GM23338 (cell line): Measurements from ENCODE around the gene SDC1.

Experiments
- CREB1 ChIP-seq: fragments of 250-450 bp; sonication (Bioruptor Pico); IDR thresholded peaks from 2 replicates; pipeline ENCODE4 v1.5.0; 2020; ENCODE audit warnings: low read depth, mild to moderate bottlenecking, moderate library complexity
- EZH2 ChIP-seq: fragments of 200-600 bp; sonication (generic); IDR thresholded peaks from one replicate; pipeline ENCODE4 v1.8.0; 2017; ENCODE audit warnings: antibody characterized with exemption, mild to moderate bottlenecking, low read depth; ENCODE audit not compliant: unreplicated experiment
- EZH2phosphoT487 ChIP-seq: fragments of 200-600 bp; sonication (generic); IDR thresholded peaks from one replicate; pipeline ENCODE4 v1.8.1; 2018; ENCODE audit warnings: antibody characterized with exemption; ENCODE audit not compliant: unreplicated experiment
- JUNB ChIP-seq: IDR thresholded peaks from one replicate; pipeline ENCODE4 v1.6.1; 2016; ENCODE audit warnings: antibody characterized with exemption; ENCODE audit not compliant: unreplicated experiment
- POLR2AphosphoS5 ChIP-seq: IDR thresholded peaks from 2 replicates; pipeline ENCODE4 v1.6.1; 2016; ENCODE audit warnings: antibody characterized with exemption, low read depth
- ZNF331 ChIP-seq: fragments of 250-450 bp; sonication (Bioruptor Pico); IDR thresholded peaks from 2 replicates; pipeline ENCODE4 v1.5.0; 2020; ENCODE audit warnings: low read depth, mild to moderate bottlenecking, moderate library complexity
- TF ChIP-seq, protein P1 (sequence below), 2 experiments: fragments of 200-600 bp in 1 of 2; sonication (generic) in 1 of 2; conservative IDR thresholded peaks; 2 replicates each; pipeline versions ENCODE4 v1.5.1 to v1.6.1; 2016 to 2017; ENCODE audit warnings: antibody characterized with exemption in 2 of 2, low read depth in 2 of 2, mild to moderate bottlenecking in 2 of 2, moderate library complexity in 1 of 2
- TF ChIP-seq, protein P2 (sequence below): IDR thresholded peaks from one replicate; pipeline ENCODE4 v1.6.1; 2018; ENCODE audit warnings: antibody characterized with exemption; ENCODE audit not compliant: unreplicated experiment
- TF ChIP-seq, protein P3 (sequence below): IDR thresholded peaks from 2 replicates; pipeline ENCODE4 v1.6.1; 2016; ENCODE audit warnings: antibody characterized with exemption

DNA sequence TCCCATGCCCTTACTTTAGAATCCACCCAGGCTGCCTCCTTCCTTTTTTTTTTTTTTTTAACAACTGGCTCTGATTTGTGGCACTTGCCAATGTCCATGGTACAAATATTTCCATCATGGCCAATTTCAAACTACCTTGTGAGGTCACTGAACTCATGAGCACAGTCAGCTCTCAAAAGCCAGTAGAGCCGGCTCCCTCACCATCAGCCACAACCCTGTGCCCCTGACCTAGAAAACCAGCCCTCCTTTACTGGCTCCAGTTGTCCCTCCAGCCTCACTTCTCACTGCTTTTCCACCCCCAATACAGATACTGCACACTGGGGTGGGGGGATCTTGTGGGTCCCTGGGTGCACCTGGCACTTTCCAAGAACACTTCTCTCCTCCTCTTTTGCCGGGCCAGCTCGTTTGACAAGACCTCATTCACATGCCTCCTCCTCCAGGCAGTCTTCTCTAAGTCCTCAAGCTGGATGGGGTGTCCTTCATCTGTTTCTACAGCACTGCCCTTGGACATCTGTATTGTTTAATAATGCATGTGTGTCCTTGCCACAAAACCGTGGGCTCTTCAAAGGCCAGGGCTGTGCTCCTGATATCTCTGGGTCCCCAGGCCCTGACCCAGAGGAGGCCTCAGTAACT lies 35.5 kb downstream of the SDC1 start:
- no peak for TF ChIP-seq EZH2
- TF ChIP-seq, protein P1, sequence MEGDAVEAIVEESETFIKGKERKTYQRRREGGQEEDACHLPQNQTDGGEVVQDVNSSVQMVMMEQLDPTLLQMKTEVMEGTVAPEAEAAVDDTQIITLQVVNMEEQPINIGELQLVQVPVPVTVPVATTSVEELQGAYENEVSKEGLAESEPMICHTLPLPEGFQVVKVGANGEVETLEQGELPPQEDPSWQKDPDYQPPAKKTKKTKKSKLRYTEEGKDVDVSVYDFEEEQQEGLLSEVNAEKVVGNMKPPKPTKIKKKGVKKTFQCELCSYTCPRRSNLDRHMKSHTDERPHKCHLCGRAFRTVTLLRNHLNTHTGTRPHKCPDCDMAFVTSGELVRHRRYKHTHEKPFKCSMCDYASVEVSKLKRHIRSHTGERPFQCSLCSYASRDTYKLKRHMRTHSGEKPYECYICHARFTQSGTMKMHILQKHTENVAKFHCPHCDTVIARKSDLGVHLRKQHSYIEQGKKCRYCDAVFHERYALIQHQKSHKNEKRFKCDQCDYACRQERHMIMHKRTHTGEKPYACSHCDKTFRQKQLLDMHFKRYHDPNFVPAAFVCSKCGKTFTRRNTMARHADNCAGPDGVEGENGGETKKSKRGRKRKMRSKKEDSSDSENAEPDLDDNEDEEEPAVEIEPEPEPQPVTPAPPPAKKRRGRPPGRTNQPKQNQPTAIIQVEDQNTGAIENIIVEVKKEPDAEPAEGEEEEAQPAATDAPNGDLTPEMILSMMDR (conservative IDR thresholded peaks at IDR 0.05; ENCODE audit: low read depth in 2 of 2) = no peak
- TF ChIP-seq, protein P2, sequence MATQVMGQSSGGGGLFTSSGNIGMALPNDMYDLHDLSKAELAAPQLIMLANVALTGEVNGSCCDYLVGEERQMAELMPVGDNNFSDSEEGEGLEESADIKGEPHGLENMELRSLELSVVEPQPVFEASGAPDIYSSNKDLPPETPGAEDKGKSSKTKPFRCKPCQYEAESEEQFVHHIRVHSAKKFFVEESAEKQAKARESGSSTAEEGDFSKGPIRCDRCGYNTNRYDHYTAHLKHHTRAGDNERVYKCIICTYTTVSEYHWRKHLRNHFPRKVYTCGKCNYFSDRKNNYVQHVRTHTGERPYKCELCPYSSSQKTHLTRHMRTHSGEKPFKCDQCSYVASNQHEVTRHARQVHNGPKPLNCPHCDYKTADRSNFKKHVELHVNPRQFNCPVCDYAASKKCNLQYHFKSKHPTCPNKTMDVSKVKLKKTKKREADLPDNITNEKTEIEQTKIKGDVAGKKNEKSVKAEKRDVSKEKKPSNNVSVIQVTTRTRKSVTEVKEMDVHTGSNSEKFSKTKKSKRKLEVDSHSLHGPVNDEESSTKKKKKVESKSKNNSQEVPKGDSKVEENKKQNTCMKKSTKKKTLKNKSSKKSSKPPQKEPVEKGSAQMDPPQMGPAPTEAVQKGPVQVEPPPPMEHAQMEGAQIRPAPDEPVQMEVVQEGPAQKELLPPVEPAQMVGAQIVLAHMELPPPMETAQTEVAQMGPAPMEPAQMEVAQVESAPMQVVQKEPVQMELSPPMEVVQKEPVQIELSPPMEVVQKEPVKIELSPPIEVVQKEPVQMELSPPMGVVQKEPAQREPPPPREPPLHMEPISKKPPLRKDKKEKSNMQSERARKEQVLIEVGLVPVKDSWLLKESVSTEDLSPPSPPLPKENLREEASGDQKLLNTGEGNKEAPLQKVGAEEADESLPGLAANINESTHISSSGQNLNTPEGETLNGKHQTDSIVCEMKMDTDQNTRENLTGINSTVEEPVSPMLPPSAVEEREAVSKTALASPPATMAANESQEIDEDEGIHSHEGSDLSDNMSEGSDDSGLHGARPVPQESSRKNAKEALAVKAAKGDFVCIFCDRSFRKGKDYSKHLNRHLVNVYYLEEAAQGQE = no peak
- no peak for TF ChIP-seq POLR2AphosphoS5
- no peak for TF ChIP-seq CREB1 (CRISPR knock-in tag)
- TF ChIP-seq JUNB = no peak
- TF ChIP-seq, protein P3, sequence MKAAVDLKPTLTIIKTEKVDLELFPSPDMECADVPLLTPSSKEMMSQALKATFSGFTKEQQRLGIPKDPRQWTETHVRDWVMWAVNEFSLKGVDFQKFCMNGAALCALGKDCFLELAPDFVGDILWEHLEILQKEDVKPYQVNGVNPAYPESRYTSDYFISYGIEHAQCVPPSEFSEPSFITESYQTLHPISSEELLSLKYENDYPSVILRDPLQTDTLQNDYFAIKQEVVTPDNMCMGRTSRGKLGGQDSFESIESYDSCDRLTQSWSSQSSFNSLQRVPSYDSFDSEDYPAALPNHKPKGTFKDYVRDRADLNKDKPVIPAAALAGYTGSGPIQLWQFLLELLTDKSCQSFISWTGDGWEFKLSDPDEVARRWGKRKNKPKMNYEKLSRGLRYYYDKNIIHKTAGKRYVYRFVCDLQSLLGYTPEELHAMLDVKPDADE = no peak
- no peak for TF ChIP-seq ZNF331 (CRISPR knock-in tag)
- TF ChIP-seq EZH2phosphoT487 = no peak
